GM12873 (cell line): ENCODE measurements around the gene SOS2.

Experiments used
- TF ChIP-seq, protein P1 (sequence below): IDR thresholded peaks from 2 replicates; pipeline ENCODE4 v1.5.1; 2012; ENCODE audit warnings: low read depth, mild to moderate bottlenecking, moderate library complexity, low read length, control low read depth; ENCODE audit not compliant: insufficient read depth; ENCODE audit errors: missing control alignments

The SOS2 gene

DNA sequence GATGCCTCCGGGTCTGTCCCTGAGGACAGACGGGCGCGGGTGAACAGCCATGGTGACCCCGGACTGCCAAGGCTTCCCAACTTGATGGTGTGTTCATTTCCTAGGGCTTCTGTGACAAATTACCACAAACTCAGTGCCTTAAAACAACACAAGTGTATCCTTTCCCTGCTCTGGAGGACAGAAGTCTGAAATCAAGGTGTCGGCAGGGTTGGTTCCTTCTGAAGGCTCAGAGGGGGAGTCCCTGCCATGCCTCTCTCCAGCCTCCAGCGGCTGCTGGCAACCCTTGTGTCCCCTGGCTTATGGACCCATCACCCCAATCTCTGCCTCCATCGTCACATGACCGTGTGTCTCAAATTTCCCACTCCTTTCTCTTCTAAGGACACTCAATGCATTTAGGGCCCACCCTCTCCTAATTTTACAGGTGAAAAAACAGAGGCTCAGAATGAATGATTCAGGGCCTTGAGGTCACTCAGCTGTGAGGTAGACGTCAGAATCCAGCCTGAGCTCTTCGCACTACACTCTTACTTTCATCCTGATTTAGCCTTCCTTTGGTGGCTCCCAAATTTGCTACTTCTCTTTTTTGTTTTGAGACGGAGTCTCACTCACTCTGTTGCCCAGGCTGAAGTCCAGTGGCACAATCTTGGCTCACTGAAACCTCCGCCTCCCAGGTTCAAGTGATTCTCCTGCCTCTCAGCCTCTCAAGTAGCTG lies 160.4 kb downstream of the SOS2 start:
- TF ChIP-seq, protein P1, sequence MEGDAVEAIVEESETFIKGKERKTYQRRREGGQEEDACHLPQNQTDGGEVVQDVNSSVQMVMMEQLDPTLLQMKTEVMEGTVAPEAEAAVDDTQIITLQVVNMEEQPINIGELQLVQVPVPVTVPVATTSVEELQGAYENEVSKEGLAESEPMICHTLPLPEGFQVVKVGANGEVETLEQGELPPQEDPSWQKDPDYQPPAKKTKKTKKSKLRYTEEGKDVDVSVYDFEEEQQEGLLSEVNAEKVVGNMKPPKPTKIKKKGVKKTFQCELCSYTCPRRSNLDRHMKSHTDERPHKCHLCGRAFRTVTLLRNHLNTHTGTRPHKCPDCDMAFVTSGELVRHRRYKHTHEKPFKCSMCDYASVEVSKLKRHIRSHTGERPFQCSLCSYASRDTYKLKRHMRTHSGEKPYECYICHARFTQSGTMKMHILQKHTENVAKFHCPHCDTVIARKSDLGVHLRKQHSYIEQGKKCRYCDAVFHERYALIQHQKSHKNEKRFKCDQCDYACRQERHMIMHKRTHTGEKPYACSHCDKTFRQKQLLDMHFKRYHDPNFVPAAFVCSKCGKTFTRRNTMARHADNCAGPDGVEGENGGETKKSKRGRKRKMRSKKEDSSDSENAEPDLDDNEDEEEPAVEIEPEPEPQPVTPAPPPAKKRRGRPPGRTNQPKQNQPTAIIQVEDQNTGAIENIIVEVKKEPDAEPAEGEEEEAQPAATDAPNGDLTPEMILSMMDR = no peak

DNA sequence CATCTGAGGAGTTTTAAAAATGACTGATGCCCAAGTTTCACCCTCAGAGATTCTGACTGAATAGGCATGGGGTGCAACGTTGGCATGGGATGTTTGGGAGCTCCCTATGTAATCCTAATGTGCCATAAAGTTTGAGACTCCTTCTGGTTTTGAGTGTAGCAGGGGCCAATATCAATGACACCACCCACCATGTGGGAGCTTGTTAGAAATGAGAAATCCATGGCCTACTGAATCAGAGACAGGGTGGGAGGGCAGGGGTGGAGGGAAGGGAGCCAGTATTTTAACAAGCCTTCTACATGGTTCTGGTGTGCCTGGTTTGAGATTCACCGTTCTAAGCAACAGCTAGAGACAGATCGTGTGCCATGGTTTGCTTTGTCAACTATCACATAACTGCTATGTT lies 161.1 kb downstream of the SOS2 start:
- TF ChIP-seq, protein P1 = no peak

DNA sequence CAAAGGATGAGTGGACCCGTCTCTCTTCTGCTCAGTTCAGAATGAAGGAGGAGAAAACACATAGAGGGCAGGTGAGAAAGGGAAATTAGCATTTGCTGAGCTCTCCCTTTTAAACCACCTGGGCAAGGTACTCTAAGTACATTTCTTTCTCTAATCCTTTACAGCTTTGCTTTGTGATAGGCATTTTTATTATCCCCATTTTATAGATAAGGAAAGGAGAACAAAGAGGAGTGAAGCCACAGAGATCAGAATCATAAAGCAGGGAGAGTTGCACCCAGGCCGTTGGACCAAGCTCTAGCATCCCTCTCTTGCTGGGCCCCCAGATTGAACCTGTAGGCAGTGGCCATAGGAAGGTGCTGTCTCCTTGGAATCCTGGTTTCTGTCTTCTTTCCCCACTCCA lies 162.1 kb downstream of the SOS2 start:
- TF ChIP-seq, protein P1 = no peak

DNA sequence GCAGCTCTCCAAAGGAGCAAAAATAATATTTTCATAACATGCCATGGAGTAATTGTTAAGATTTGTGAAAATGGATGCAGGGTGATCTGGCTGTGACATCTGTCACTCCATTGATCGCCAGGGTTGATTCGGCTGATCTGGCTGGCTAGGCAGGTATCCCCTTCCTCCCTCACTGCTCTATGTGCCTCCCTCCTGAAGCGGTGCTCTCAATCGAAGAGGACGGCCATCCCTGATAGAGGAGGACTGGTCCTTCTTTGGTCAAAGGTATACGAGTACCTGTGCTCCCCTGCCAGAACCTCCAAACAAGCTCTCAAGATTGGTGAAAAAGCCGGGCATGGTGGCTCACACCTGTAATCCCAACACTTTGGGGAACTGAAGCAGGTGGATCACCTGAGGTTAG lies 162.9 kb downstream of the SOS2 start:
- TF ChIP-seq, protein P1 = no peak

DNA sequence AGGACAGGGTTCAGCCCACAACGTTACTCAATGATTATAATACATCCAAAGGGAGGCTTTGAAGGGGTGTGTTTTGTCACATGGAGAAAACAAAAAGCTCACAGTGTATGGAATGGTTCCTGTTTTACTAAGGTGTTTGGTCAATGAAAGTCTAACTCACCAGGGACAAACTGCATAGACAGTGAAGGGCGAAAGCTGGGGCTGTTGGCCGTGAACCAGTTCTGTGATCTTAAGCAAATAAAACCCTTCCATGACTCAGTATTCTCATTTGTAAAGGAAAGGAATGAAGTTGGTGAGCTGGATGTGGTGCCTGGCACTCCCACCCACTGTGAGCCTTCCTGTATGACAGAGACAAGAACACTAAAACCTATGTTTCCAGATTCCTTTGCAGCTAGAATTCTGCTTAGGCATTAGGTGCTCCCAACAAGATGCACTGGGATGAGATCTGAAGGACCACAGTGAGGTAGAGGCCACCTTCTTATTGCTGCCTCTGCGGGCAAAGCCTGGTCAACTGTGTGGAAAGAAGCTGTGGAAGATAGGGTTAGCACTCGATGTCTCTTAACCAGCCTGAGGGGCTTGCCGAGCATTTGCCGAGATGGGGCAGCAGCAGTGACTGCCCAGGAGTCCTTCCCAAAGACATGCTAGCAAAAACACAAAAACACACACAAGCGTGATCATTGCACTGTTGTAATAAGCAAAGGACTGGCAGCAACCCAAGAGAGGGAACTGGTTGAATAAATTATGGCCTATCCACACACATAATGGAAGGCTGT lies 163.5 kb downstream of the SOS2 start:
- TF ChIP-seq, protein P1 = no peak
